Duodenal mucosa (tissue), 2 donors: ENCODE results near the gene PDZRN4.
A peak's percentile ranks its signal among the peaks of the same experiment; 100 is the strongest.
"Not testable (repeated sequence)": the region's sequence is repeated elsewhere in the genome, so short reads cannot be mapped to it uniquely, and the experiment has no call there.

Source experiments
- H3K27ac ChIP-seq: one replicate; pipeline ENCODE4 v1.7.0; 2013; ENCODE audit warnings: low read depth, low read length
- H3K27me3 ChIP-seq, 2 donors: one replicate each; pipeline ENCODE4 v1.7.0; 2013; ENCODE audit warnings: low read length in 2 of 2, control low read depth in 1 of 2; ENCODE audit not compliant: insufficient read depth in 2 of 2, control insufficient read depth in 1 of 2
- H3K36me3 ChIP-seq, 2 donors: one replicate each; pipeline ENCODE4 v1.7.0; 2013; ENCODE audit warnings: low read length in 2 of 2, control low read depth in 1 of 2; ENCODE audit not compliant: insufficient read depth in 2 of 2, control insufficient read depth in 1 of 2
- H3K4me1 ChIP-seq, 2 donors: one replicate each; pipeline ENCODE4 v1.7.0; 2013; ENCODE audit warnings: low read length in 2 of 2, control low read depth in 1 of 2; ENCODE audit not compliant: insufficient read depth in 2 of 2, control insufficient read depth in 1 of 2
- H3K4me3 ChIP-seq, 2 donors: one replicate each; pipeline ENCODE4 v1.7.0; 2013; ENCODE audit warnings: low read length in 2 of 2, low read depth in 1 of 2
- H3K9ac ChIP-seq, 2 donors: one replicate each; pipeline ENCODE4 v1.7.0; 2013; ENCODE audit warnings: low read length in 2 of 2, low read depth in 1 of 2
- H3K9me3 ChIP-seq, 2 donors: one replicate each; pipeline ENCODE4 v1.7.0; 2013; ENCODE audit warnings: low read length in 2 of 2, control low read depth in 1 of 2; ENCODE audit not compliant: control insufficient read depth in 1 of 2

The PDZRN4 gene

DNA sequence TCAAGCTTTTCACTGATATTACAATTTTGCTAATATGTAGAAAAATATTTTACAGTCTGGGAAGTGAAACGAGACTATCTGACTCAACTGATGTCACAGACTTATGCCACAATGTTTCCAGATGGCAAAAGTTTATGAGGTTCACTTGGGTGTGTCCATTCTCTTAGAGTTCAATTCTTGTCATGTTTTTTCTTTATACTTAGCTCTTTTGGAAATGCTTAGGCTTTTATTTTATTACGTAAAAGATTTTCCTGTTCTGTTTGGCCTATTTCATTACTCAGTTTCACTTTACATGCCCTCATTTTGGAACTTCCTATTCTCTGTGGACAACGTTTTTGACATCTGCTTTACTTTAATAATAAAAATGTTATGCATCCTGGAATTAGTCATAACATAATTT, 2.1 kb upstream of the PDZRN4 start:
- Histone ChIP-seq H3K36me3 (no peaks in the 10 kb centered on the region), H3K4me1 (no peaks in the 10 kb centered on the region), H3K4me3 (no peak overlapping the region), H3K9me3 (no peaks in the 10 kb centered on the region), H3K9ac (no peak overlapping the region), H3K27ac (no peak overlapping the region), H3K27me3 (peaks cover 32 to 37% of the 10 kb centered on the region in 2 donors)

DNA sequence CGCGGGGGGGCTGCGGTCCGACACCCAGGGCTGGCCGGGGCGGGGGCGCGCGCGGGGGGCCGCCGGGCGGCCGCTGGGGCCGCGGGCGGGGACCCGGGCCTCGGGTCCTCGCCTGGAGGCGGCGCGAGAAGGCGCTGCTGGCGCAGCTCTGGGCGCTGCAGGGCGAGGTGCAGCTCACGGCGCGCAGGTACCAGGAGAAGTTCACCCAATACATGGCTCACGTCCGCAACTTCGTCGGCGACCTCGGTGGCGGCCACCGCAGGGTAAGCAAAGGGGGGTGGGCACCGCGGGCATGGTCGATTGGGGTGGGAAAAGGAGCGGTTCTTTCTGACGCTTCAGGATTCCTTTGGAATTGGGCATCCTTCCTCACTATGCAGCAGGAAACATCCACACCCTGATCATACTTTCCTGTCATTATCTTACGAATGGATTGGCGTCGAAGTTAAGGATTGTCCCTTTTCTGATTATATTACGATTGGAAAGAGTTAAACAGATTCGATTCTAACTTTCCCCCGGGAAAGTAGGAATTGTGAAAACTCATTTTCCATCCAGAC, 798 bp downstream of the PDZRN4 start:
- H3K9ac ChIP-seq: no peak overlapping the region
- H3K27me3 ChIP-seq: peaks cover 32 to 33% of the 10 kb centered on the region in 2 donors
- H3K4me3 ChIP-seq: peak overlapping the region in 1 of 2 donors; percentile 37
- no peaks in the 10 kb centered on the region for H3K4me1 ChIP-seq
- no peaks in the 10 kb centered on the region for H3K36me3 ChIP-seq
- H3K9me3 ChIP-seq: no peaks in the 10 kb centered on the region
- H3K27ac ChIP-seq: no peak overlapping the region

GRCh38 chr12:41189395-41190251, 1.5 kb downstream of the PDZRN4 start:
- Histone ChIP-seq H3K9me3 (no peaks in the 10 kb centered on the region), H3K4me1 (no peaks in the 10 kb centered on the region), H3K4me3 (peak overlapping the region; percentile 13 to 37), H3K9ac (no peak overlapping the region), H3K27me3 (peaks cover 32 to 33% of the 10 kb centered on the region in 2 donors), H3K27ac (no peak overlapping the region), H3K36me3 (no peaks in the 10 kb centered on the region)

GRCh38 chr12:41190338-41190737, 2.2 kb downstream of the PDZRN4 start:
- H3K36me3 ChIP-seq: no peaks in the 10 kb centered on the region
- no peak overlapping the region for H3K4me3 ChIP-seq
- H3K9ac ChIP-seq: no peak overlapping the region
- H3K4me1 ChIP-seq: no peaks in the 10 kb centered on the region
- peaks cover 32 to 33% of the 10 kb centered on the region in 2 donors for H3K27me3 ChIP-seq
- no peak overlapping the region for H3K27ac ChIP-seq
- no peaks in the 10 kb centered on the region for H3K9me3 ChIP-seq

GRCh38 chr12:41191549-41191948, 3.4 kb downstream of the PDZRN4 start:
- H3K4me1 ChIP-seq, H3K9me3 ChIP-seq, H3K4me3 ChIP-seq, H3K36me3 ChIP-seq, H3K27ac ChIP-seq, H3K9ac ChIP-seq: not testable (repeated sequence)
- H3K27me3 ChIP-seq: peaks cover 29 to 33% of the 10 kb centered on the region in 2 donors

DNA sequence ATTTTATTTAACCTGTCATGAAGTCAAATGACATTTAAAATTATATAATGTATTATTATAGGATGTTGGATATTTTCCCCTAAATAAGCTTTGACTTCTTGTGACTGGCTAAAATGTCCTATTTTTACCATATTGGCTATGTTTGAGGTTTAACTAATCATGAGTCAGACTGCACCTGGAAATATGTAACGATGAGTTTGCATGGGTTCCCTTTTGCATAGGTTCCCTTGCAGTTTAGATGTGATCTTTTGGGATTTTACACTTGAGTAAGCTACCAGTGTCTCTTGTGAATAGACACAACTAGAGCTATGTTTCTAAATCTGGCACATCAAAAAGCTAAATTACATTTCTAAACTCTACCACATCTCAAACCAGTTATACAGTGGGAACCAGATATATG, 5.2 kb downstream of the PDZRN4 start:
- Histone ChIP-seq H3K4me3 (no peak overlapping the region), H3K27me3 (peaks cover 17 to 18% of the 10 kb centered on the region in 2 donors), H3K4me1 (no peaks in the 10 kb centered on the region), H3K9ac (no peak overlapping the region), H3K9me3 (no peaks in the 10 kb centered on the region), H3K27ac (no peak overlapping the region), H3K36me3 (no peaks in the 10 kb centered on the region)

DNA sequence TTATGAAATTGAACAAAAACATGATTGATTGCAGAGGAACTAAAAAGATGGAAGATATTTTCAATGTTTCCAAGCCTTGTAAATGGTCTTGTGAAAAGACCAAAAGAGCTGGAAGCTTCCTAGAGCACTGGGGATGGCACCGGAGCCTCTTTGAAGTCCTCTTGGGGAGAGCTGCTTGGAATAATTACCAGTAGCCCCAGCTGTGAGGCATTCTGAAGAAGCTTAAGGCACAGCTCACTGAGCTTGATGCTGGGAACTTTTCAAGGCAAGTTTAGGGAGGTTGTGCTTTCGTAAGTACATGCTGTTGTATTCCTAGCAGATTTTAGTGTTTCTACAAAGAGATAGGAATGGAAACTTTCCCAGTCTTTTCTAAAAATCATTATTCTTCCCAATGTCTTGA, 13.9 kb downstream of the PDZRN4 start:
- H3K27me3 ChIP-seq: no peaks in the 10 kb centered on the region
- no peak overlapping the region for H3K27ac ChIP-seq
- H3K4me3 ChIP-seq: no peak overlapping the region
- no peaks in the 10 kb centered on the region for H3K36me3 ChIP-seq
- H3K9ac ChIP-seq: no peak overlapping the region
- no peaks in the 10 kb centered on the region for H3K9me3 ChIP-seq
- peaks cover 0 to 10% of the 10 kb centered on the region in 2 donors for H3K4me1 ChIP-seq

- no peaks in the 10 kb centered on the region for H3K27me3 ChIP-seq
- H3K27ac ChIP-seq: no peak overlapping the region
- H3K36me3 ChIP-seq: no peaks in the 10 kb centered on the region
- H3K4me1 ChIP-seq: peaks cover 0 to 10% of the 10 kb centered on the region in 2 donors
- H3K9ac ChIP-seq: peak overlapping the region in 1 of 2 donors; percentile 15
- H3K9me3 ChIP-seq: no peaks in the 10 kb centered on the region
- peak overlapping the region; percentile 56 to 58 for H3K4me3 ChIP-seq
Observed at GRCh38 chr12:41205070-41205709, 17.1 kb downstream of the PDZRN4 start.

GRCh38 chr12:41206298-41206697, 18.2 kb downstream of the PDZRN4 start:
- H3K27me3 ChIP-seq: no peaks in the 10 kb centered on the region
- H3K36me3 ChIP-seq: no peaks in the 10 kb centered on the region
- H3K27ac ChIP-seq: no peak overlapping the region
- peaks cover 0 to 10% of the 10 kb centered on the region in 2 donors for H3K4me1 ChIP-seq
- no peak overlapping the region for H3K9ac ChIP-seq
- no peaks in the 10 kb centered on the region for H3K9me3 ChIP-seq
- no peak overlapping the region for H3K4me3 ChIP-seq

- H3K27me3 ChIP-seq: no peaks in the 10 kb centered on the region
- no peaks in the 10 kb centered on the region for H3K36me3 ChIP-seq
- no peak overlapping the region for H3K27ac ChIP-seq
- no peak overlapping the region for H3K9ac ChIP-seq
- H3K4me3 ChIP-seq: no peak overlapping the region
- no peaks in the 10 kb centered on the region for H3K4me1 ChIP-seq
- H3K9me3 ChIP-seq: no peaks in the 10 kb centered on the region
Observed at GRCh38 chr12:41211448-41211847, 23.3 kb downstream of the PDZRN4 start.
